ENCODE results near the gene IL4I1. TPM values are rescaled to one million over a fixed set of nuclear protein-coding genes. Genes with fewer than 3 reads are reported as not detected.
A peak's percentile ranks its signal among the peaks of the same experiment; 100 is the strongest.
"Not testable (repeated sequence)": the region's sequence is repeated elsewhere in the genome, so short reads cannot be mapped to it uniquely, and the experiment has no call there.

The IL4I1 gene, protein sequence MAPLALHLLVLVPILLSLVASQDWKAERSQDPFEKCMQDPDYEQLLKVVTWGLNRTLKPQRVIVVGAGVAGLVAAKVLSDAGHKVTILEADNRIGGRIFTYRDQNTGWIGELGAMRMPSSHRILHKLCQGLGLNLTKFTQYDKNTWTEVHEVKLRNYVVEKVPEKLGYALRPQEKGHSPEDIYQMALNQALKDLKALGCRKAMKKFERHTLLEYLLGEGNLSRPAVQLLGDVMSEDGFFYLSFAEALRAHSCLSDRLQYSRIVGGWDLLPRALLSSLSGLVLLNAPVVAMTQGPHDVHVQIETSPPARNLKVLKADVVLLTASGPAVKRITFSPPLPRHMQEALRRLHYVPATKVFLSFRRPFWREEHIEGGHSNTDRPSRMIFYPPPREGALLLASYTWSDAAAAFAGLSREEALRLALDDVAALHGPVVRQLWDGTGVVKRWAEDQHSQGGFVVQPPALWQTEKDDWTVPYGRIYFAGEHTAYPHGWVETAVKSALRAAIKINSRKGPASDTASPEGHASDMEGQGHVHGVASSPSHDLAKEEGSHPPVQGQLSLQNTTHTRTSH
- 0.62 TPM for polyA plus RNA-seq (2013, experiment 1 of 2; ENCODE audit: insufficient read length)
- polyA plus RNA-seq (2013, experiment 2 of 2; ENCODE audit: insufficient read length), result 0.86 TPM

DNA sequence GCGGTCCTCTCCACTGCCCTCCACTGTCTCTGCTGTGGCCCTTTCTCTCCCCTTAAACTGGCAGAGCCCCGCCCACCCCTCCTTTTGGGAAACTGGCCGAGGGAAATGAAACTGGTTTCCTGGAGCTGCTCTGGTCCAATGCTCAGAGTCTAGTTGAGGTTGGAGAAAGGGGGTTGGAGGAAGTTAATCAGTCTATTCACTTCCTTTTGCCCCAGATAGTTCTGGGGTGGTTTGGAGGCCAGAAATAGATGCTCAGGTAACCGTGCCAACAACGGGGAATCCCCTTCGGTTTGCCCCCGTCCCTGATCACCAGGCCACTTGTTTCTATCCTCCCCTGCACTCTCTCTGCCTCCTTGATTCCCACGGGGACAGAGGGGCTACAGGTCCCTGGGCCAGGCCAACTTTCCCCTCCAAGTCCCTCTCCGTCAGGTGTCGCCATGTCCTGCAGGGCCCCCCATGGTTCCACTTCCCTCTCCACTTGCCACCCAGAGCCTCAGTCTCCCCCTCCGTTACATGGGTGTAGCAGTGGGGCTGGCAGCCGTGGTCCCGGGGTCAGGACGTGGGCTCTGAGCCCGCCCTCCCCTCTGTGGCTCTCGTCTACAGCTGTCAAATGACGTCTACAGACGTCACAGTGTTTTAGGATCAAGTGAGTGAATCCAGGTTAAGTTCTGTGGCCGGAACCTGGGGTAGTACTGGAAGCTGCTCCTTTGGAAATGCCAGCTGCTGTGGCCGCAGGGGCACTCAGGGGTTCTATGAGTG, at the start of gene IL4I1:
Gene IL4I1 (minus strand): TSS at position 25 of the 759 bp plus-strand sequence. CDS start 727 bp downstream, outside the sequence.
- peak; percentile 28 for DNase-seq

DNA sequence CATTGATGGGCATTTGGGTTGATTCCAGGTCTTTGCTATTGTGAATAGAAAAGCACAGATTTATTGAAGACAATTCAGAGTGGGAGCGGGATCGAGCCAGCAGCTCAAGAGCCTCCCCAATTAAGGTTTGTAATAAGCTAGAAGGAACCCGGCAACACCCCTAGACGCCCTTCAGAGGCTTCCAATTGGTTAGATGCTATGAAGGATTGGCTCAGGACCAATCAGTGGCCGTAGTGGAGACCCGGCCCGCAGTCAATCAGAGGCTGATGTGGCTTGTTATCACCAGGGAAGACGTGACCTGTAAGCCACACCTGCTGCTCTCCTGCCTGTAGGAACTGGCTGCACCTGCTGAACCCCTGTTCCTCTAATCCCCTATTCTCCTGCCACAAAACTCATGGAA, 49.7 kb upstream of the IL4I1 start:
- no peak for DNase-seq

DNA sequence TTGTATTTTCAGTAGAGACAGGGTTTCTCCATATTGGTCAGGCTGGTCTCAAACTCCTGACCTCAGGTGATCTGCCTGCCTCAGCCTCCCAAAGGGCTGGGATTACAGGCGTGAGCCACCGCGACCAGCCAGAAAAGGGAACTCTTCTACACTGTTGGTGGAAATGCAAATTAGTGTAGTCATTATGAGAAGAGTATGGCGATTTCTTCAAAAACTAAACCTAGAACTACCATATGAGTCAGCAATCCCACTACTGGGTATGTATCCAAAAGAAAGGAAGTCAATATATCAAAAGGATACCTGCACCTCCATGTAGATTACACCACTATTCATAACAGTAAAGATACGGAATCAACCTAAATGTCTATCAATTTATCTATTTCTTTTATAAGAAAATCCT, 47.9 kb upstream of the IL4I1 start:
- not testable (repeated sequence) for DNase-seq

DNA sequence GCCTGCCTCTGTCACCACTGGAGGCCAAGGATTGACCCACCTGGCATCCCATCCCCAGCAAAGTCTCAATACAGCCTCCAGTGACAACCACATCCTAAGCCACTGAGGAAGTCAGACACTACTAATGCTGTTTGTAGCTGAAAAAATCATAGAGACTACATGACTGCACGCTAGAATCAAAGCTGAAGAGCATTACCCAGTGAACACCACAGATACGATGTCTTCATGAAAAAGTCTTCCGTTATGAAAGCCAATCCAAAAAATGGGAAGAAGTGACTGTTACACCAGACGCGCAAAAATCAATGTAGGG, 43.8 kb upstream of the IL4I1 start:
- no peak for DNase-seq

DNA sequence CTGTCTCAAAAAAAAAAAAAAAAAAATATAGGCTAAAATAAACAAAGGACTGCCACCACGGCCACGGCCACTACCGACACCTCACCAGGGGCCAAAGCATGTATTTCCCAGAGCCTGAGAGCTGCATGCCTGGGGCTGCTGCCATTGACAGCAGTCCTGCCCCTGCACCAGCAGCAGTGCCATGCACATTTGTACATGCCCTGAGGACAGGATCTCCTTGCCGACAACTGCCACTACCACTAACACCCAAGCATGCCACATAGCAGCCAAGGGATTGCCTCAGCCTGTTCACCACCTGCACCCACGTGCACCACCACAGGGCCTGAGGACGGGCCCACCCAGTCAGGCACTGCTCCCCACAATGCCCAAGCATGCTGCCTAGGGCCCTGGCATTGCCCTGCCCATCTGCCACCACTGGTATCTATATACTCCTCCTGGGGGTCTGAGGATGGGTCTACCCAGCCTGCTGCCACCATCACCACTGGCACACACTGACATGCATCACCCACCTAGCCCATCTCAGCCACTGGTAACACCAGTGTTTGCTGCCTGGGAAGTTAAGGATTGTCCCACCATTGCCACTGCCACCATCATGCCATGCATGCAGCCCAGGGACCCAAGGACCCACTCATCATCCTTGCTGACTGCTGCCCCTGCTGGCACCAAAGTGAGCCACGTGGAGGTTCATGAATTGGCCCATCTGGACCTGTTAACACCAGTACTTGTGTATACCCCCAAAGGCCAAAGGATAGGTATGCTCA, 43.2 kb upstream of the IL4I1 start:
- DNase-seq, result no peak

DNA sequence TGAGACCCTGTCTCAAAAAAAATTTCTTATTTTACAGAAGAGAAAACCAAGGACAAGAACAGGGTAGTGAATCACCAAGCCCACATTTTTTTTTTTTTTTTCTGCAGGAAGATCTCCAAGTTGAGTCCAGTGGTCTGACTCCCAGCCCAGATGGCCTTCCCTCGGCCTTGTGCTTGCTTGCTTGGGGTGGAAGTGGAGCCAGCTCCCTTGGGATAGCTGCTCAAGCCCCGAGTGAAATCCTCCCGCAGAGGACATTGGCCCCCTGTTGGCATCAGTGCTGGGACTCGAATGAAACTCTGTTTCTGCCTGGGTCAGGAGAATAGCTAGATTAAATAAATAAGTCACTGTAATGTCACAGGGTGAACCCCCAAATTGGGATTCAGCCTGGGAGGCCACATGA, 42.0 kb upstream of the IL4I1 start:
- DNase-seq, result no peak

DNA sequence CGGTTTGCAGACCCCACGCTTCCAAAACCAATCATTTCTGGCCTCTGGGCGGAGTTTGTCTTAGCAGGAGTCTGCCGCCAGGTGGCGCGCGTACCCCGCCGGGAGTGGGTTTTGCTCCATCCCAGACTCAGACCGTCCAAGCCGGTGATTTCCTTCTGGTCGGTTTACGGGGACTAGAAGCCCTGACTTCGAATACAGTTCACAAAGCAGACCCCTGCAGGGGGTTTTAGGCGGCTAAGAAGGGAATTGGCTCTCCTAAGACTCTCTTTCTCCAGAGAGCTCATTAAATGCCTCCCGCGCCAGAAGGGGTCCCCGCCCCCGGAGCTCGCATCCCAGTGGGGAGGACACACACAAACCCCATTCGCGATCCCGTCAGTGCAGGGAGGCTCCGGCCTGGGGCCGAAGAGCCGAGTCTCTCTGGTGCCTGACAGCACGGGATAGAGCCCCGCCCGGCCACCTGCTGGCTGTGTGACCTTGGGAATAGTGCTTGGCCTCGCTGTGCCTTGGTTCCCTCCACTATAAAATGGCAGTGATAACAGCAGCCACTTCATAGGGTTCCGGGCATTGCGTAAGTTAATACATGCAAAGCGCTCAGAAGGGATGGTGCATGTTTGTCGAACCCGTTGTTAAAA, 41.2 kb upstream of the IL4I1 start:
- DNase-seq, result peak; percentile 56

DNA sequence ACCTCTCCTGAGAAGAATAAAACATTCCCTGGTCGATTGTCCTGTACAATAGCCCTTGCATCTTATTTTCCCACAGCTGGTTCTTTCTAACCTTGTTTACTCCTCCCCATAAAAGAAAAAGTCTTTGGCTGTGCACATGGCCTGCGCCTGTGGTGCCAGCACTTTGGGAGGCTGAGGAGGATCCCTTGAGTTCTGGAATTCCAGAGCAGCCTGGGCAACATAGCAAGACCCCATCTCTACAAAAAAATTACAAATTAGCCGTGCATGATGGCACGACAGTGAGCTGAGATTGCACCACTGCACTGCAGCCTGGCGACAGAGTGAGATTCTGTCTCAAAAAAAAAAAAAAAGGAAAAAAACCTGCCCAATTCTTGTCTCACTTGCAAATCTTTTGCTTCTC, 39.9 kb upstream of the IL4I1 start:
- DNase-seq, result no peak

DNA sequence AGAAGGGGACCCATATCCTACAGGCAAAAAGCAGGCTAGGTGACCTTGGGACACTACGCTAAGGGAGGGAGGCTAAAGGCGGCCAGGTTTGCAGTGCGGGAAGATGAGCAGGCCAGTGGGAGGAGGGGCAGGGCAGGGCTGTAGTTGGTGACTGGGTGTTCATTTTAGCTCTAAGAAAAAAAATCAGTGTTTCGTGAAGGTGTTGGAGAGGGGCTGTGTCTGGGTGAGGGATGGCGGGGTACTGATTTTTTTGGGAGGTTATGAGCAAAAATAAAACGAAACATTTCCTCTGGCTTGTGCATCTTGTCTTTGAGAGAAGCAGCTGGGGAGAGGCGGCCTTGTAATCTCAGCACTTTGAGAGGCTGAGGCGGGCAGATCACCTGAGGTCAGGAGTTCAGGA, 37.0 kb upstream of the IL4I1 start:
- no peak for DNase-seq

DNA sequence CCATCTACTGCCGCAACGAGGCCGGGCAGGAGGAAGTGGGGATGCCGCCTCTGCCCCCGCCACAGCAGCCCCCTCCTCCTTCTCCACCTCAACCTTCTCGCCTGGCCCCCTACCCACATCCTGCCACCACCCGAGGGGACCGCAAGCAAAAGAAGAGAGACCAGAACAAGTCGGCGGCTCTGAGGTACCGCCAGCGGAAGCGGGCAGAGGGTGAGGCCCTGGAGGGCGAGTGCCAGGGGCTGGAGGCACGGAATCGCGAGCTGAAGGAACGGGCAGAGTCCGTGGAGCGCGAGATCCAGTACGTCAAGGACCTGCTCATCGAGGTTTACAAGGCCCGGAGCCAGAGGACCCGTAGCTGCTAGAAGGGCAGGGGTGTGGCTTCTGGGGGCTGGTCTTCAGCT, 36.0 kb upstream of the IL4I1 start:
- no peak for DNase-seq

DNA sequence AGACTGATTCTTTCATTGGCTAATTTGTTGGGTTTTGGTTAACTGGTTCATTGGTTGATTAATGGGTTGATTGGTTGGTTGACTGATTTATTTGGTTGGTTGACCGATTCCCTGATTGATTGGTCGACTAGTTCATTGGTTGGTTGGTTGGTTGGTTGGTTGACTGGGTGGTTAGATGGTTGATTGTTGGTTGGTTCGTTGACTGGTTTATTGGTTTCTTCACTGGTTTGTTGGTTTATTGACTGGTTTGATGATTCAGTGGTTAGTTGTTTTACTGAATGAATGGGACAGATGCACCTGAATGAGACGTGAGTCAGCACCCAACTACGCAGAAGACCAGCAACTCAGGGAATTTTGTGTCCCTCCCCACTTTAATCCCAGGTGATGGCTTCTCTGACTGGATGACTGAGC, 35.4 kb upstream of the IL4I1 start:
- DNase-seq, result no peak

DNA sequence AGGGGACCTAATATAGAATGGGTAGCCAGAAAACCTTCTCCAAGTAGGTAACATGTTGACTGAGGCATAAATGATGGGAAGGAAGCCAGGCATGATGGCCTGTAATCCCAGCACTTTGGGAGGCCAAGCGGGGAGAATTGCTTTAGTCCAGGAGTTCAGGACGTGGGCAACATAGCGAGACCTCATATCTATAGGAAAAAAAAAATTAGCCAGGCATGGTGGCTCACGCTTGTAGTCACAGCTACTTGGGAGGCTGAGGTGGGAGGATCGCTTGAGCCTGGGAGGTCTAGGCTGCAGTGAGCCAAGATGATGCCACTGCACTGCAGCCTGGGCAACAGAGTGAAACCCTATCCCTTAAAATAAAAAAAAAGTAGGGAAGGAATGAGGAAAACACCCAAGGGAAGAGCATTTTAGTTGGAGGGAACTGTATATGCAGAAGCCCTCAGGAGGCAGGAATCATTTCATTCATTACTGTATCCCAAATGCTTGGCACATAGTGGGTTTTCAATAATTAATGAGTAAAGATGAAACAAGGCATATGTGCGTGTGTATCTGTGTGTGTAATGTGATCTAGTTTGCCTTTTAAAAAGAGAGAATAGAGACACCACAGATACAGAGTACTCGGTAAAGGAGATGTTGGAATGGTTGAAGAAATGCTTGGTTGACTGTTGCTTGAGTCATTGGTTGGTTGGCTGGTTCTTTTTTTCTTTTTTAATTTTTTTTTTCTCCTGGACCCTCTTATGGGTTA, 34.8 kb upstream of the IL4I1 start:
- no peak for DNase-seq

DNA sequence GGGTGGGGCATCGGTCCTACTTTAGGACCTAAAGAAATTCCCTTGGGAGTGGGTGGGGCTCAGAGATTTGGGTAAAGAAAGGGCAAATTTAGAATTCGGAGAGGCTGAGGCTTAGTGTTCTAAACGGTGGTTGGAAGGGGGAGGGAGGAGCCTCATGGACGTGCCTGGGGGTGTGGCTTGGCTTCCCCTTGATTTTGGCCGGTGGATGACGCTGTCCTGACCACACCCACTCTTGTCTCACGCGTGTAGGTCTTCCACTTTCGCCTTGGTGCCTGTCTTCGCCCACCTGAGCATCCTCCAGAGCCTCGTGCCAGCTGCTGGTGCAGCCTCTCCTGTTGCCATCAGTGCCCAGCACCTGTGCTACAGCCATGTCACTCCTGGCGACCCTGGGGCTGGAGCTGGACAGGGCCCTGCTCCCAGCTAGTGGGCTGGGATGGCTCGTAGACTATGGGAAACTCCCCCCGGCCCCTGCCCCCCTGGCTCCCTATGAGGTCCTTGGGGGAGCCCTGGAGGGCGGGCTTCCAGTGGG, 33.9 kb upstream of the IL4I1 start:
- no peak for DNase-seq

DNA sequence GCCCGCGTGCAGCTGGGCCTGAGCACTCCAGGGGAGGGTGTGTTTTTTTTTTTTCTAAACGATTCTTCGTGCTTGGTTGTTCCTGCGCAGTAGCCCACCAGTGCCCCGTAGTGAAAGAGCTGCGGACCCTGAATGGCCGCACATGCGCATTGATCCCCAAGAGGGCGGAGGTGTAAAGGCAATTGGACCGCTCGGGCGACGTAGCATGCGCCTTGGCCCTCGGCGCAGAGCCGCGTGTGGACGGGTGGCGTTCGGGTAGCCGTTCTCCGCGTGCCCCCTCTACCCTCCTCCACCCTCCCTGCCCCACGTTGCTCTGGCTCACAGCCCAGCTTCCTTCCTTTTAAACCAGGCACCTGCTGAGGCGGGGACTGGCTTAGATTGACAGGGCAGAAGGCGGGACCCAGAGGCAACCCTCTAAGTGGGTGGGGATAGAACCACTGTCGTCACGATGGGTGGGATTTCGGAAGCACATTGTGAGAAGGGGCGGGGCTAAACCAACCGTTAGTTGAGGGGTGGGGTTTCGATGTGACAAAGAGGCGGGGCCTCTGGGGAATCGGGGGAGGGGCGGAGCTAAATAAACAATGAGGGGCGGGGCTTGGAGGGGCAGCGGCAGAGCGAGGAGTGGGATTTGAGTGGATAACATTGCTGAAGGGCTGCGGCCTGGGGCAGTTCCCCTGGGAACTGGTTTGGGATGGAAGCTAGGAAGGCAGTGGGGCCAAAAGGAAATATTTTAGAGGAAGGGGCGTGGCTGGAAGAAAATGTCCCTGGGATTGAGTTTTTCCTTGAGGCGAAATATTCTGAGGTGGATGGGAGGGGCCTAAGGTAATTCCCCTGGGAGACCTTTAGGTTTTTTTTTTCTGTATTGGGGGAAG, 33.2 kb upstream of the IL4I1 start:
- DNase-seq, result peak; percentile 94

DNA sequence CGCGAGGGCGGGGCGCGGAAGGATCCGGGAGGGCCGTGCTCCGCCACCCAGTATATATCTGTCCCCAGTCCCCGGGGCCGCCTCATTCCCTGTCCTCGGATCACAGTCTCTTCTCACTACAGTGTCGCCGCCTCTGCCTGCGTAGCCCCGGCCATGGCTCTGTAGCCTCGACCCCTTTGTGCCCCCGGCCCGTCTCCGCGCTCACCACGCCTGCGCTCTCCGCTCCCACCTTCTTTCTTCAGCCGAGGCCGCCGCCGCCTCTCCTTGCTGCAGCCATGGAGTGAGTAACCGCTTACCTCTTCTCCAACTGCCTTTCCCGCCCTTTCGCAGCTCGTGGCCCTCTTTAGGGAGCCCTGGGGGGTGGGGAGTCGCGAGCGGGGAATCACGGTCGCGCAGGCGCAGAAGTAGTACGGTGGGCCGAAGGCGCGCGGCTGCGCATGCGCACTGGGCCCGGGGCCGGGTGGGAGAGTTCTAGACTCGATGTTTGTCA, 32.5 kb upstream of the IL4I1 start, which contains the start of the genes ATF5 and NUP62:
Gene ATF5 (plus strand): TSS at position 85 of the 490 bp plus-strand sequence. CDS start 1,646 bp downstream, outside the sequence.
Gene NUP62 (minus strand): TSS at position 384 of the 490 bp plus-strand sequence. CDS start 19,697 bp downstream, outside the sequence.
- DNase-seq, result peak; percentile 86

DNA sequence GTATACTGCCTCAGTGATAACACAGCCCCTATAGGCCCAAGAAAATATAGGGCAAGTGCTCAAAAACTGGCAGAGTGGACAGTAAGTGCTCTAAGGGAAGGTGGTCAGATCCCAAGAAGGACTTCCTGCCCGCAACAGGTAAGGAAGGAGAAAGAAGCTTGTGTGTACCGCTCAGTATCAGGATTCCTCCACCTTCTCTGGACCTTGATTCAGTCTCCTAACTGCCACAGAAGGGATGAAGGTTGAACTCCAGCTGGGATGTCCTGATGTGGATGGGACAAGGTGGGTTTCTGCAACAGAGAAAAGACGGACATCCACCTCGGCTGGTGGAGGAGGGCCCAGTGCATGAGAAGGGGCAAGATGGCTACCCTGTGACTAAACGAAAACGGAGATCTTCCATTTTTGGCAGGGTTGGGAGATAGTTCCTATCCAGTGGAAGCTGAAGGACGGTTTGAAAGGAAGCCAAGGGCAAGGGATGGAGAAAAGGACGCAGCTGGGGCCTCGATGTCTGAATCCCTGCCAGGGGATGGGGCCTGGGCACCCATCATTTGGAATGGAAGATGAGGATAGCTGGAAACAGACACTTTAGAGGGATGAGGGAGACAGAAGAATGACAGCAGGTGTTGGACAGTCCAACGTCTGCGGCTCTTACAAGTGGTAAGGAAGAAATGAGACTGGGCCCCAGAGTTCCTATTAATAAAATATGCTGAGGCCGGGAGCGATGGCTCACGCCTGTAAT, 31.0 kb upstream of the IL4I1 start:
- no peak for DNase-seq

DNA sequence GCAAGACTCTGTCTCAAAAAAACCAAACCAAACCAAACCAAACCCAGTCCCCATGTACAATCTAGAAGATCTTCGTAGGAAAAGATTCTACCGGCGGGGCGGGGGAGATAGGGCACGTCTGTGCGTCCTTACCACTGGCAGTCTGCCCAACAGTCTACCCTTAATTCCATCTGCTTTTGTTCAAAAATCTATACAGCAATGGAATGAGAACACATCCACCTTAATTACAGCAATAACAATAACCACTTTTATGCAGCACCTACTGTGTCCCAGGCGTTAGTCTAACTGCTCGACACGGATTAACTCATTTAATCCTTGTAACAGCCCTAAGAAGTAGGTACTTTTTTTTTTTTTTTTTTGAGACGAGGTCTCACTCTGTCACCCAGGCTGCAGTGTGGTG, 29.8 kb upstream of the IL4I1 start:
- DNase-seq, result no peak

DNA sequence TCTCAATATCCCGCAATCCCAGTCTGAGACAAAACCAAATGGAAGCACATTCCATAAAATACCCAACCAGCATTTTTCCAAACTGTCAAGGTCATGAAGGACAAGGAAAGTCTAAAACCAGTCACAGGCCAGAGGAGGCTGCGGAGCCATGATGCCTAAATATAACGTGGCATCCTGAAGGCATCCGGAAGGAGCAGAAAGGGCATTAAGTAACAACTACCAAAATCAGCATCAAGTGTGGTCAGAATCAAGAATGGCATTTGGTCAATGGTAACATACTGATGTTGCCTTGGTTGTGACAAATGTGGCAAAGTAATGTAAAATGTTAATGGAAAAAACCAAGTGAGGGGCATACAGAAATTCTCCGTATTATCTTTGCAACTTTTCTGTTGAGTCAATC, 28.8 kb upstream of the IL4I1 start:
- DNase-seq, result no peak

DNA sequence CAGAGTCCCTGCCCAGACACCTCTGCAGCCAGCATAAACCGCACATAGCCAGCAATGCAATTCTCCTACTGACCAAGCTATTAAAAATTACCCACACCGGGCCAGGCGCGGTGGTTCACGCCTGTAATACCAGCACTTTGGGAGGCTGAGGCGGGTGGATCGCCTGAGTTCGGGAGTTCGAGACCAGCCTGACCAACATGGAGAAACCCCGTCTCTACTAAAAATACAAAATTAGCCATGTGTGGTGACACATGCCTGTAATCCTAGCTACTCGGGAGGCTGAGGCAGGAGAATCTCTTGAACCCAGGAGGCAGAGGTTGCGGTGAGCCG, 28.2 kb upstream of the IL4I1 start:
- not testable (repeated sequence) for DNase-seq

Measured in fibroblast of skin of abdomen (primary cell).